Endothelial cell of umbilical vein (primary cell): Measurements from ENCODE around the gene DSG3. TPM values are rescaled to one million over a fixed set of nuclear protein-coding genes. Genes with fewer than 3 reads are reported as not detected.

Source experiments
- BruUV-seq: library from RNA; stranded (reverse); fragments of 400-500 nt; replicated peaks from 2 replicates; lab custom pipeline; 2021; lab: Mats Ljungman, UMichigan
- CTCF ChIA-PET: fragments of 300-600, 350-600 bp; sonication (Branson Sonifier 250); formaldehyde crosslinking; loops from one replicate; lab custom pipeline; 2021; ENCODE audit warnings: antibody characterized with exemption, inconsistent platforms; lab: Charles Lee
- POLR2A ChIA-PET: fragments of 300-600, 350-600 bp; sonication (Branson Sonifier 250); formaldehyde crosslinking; loops from one replicate; lab custom pipeline; 2021; ENCODE audit warnings: antibody characterized with exemption, inconsistent platforms; lab: Charles Lee
- DNase-seq: peaks from one replicate; pipeline ENCODE4 v3.0.0-alpha.2; 2011; ENCODE audit warnings: low read depth, low spot score
- FAIRE-seq: peaks from 2 replicates; lab custom pipeline; 2011; peaks lifted over from hg19 to GRCh38; lab: Jason Lieb, UNC
- H2AFZ ChIP-seq: 2 replicates; pipeline ENCODE4 v1.6.0; 2012; ENCODE audit warnings: low read depth, low read length, control low read depth, inconsistent platforms
- H3K27ac ChIP-seq: 2 replicates; pipeline ENCODE4 v1.5.1; 2011; ENCODE audit warnings: low read depth, mild to moderate bottlenecking, control low read depth, low read length, moderate library complexity; ENCODE audit not compliant: insufficient read depth
- H3K27me3 ChIP-seq, 2 experiments: 2 replicates each; pipeline versions ENCODE4 v1.6.0 to v1.6.1; 2011; ENCODE audit warnings: low read length in 2 of 2, mixed read lengths in 1 of 2; ENCODE audit not compliant: control insufficient read depth in 2 of 2, insufficient read depth in 2 of 2
- H3K36me3 ChIP-seq, 2 experiments: 2 replicates in 1 of 2; 3 replicates in 1 of 2; pipeline ENCODE4 v1.5.1; 2011; ENCODE audit warnings: low read length in 2 of 2, mild to moderate bottlenecking in 1 of 2, moderate library complexity in 1 of 2; ENCODE audit not compliant: control insufficient read depth in 2 of 2, insufficient read depth in 2 of 2; ENCODE audit errors: extremely low read depth in 1 of 2
- H3K4me1 ChIP-seq: 3 replicates; pipeline ENCODE4 v1.5.1; 2011; ENCODE audit warnings: mild to moderate bottlenecking, low read length; ENCODE audit not compliant: control insufficient read depth, insufficient read depth; ENCODE audit errors: extremely low read depth
- H3K4me2 ChIP-seq: 2 replicates; pipeline ENCODE4 v1.6.1; 2011; ENCODE audit warnings: low read length, control low read depth, mixed read lengths; ENCODE audit not compliant: insufficient read depth
- H3K4me3 ChIP-seq, 3 experiments: fragments of 200-600 bp in 1 of 3; sonication (generic), shearing (Covaris generic) in 1 of 3; replicated peaks in 1 of 3; 2 replicates each; pipeline ENCODE4 v1.5.1; 2011 to 2016; ENCODE audit warnings: control low read depth in 3 of 3, low read length in 3 of 3, mild to moderate bottlenecking in 2 of 3, inconsistent platforms in 1 of 3, low read depth in 1 of 3, moderate library complexity in 1 of 3; ENCODE audit not compliant: insufficient read depth in 1 of 3
- H3K79me2 ChIP-seq: 2 replicates; pipeline ENCODE4 v1.6.0; 2012; ENCODE audit warnings: low read length, inconsistent platforms; ENCODE audit not compliant: control insufficient read depth, insufficient read depth
- H3K9ac ChIP-seq: replicated peaks from 2 replicates; pipeline ENCODE3; 2011; ENCODE audit warnings: low read length, control low read depth; ENCODE audit not compliant: insufficient read depth; ENCODE audit errors: extremely low read depth
- H3K9me1 ChIP-seq: replicated peaks from 3 replicates; pipeline ENCODE4 v1.6.0; 2011; ENCODE audit warnings: mild to moderate bottlenecking, low read length; ENCODE audit not compliant: control insufficient read depth, insufficient read depth; ENCODE audit errors: extremely low read depth
- H3K9me3 ChIP-seq: replicated peaks from 2 replicates; pipeline ENCODE4 v1.5.1; 2012; ENCODE audit warnings: low read length, inconsistent platforms; ENCODE audit not compliant: control insufficient read depth, insufficient read depth
- H4K20me1 ChIP-seq: replicated peaks from 2 replicates; pipeline ENCODE3; 2011; ENCODE audit warnings: mild to moderate bottlenecking, low read length; ENCODE audit not compliant: control insufficient read depth, insufficient read depth; ENCODE audit errors: extremely low read depth
- CTCF ChIP-seq, 2 donors: IDR thresholded peaks; 1 replicate in 1 of 2; 2 replicates in 1 of 2; pipeline ENCODE4 v1.5.1; 2011; ENCODE audit warnings: low read length in 2 of 2, mild to moderate bottlenecking in 2 of 2, moderate library complexity in 2 of 2, control low read depth in 1 of 2, inconsistent platforms in 1 of 2, low read depth in 1 of 2; ENCODE audit not compliant: insufficient read depth in 1 of 2; ENCODE audit errors: extremely low read depth in 1 of 2
- EZH2 ChIP-seq: IDR thresholded peaks from 2 replicates; pipeline ENCODE4 v1.6.1; 2012; ENCODE audit warnings: borderline replicate concordance, low read depth, mild to moderate bottlenecking, moderate library complexity, low read length, inconsistent platforms; ENCODE audit not compliant: severe bottlenecking
- FOS ChIP-seq: IDR thresholded peaks from 2 replicates; pipeline ENCODE4 v1.6.1; 2011; ENCODE audit warnings: mild to moderate bottlenecking, low read length, moderate library complexity, borderline replicate concordance; ENCODE audit not compliant: insufficient read depth
- GATA2 ChIP-seq: IDR thresholded peaks from 2 replicates; pipeline ENCODE4 v1.7.0; 2011; ENCODE audit warnings: low read depth, mild to moderate bottlenecking, moderate library complexity, mixed read lengths, low read length; ENCODE audit not compliant: insufficient read length, insufficient read depth
- MYC ChIP-seq: IDR thresholded peaks from one replicate; pipeline ENCODE4 v1.6.1; 2011; ENCODE audit warnings: mild to moderate bottlenecking, low read depth, low read length
- POLR2AphosphoS5 ChIP-seq: IDR thresholded peaks from 2 replicates; pipeline ENCODE4 v1.6.1; 2012; ENCODE audit warnings: low read depth, mild to moderate bottlenecking, control low read depth, low read length, moderate library complexity; ENCODE audit not compliant: insufficient read depth
- dilution Hi-C: fragments of 300-500 bp; cut with MboI; formaldehyde crosslinking; loops from one replicate; pipeline ENCODE4 v1.15.0; 2019; ENCODE audit warnings: low sequenced_read_pairs; ENCODE audit not compliant: extremely low pct_ligation_motif_present
- intact Hi-C: fragments of 100-400 bp; cut with micrococcal nuclease; formaldehyde crosslinking; loops from one replicate; pipeline ENCODE4 v1.10.0; 2022
- polyA plus RNA-seq, 4 experiments: library from polyadenylated mRNA; depleted of rRNA in 3 of 4; stranded (reverse) in 3 of 4; unstranded in 1 of 4; fragments of >200 nt; gene quantifications; 2 replicates each; pipeline versions ENCODE4 v1.2.1 to v1.2.3, GENCODE V29; 2011 to 2012; ENCODE audit warnings: missing spikeins in 1 of 4
- total RNA-seq: library from RNA; stranded (reverse); gene quantifications from 2 replicates; pipeline ENCODE4 v1.2.3, GENCODE V29; 2021
- TF ChIP-seq, protein P1 (sequence below): IDR thresholded peaks from 2 replicates; pipeline ENCODE4 v1.6.1; 2011; ENCODE audit not compliant: insufficient read depth, insufficient read length

Gene DSG3
- total and polyA plus RNA-seq, 2 donors (not counting 3 experiments of a cell fraction or from before 2014, with no cell fraction given): 0.07 TPM; not detected in 1

DNA sequence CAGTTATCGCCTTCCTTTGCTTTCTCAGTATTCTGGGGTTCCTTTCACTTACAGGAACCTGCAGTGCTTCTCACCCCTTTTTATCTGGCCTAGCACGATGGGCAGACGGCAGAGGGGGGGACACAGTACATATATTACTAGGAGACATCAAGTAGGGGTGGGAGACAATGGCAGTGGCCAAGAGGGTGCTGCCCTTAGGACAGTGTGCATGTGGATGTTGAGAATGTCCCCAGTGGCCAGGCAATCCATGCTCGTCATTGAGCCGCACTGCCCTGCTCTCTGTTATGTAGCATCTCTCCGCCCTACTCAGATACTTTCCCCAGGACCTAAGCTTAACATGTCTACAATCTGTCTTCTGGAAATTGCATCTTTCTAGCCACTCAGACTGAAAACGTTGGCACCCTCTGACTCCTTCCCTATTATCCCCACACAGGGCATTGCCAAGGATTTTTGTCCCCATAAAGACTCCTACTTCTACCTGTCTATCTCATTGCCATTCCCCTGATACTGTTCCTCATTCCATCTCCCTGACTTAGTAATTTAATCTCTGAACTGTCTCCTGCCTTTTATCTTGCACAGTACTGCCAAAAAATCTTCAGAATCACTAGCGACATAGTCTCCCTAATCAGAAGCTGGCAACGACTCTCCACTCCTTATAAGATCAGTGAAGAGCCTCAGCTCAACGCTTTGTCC lies 57.1 kb downstream of the DSG3 start:
- dilution Hi-C loops: no loop called here
- TF ChIP-seq, protein P1, sequence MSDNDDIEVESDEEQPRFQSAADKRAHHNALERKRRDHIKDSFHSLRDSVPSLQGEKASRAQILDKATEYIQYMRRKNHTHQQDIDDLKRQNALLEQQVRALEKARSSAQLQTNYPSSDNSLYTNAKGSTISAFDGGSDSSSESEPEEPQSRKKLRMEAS: no peak
- TF ChIP-seq EZH2: no peak
- Histone ChIP-seq H3K36me3 (no peaks in the 10 kb centered on the region), H2AFZ (no peak overlapping the region), H3K27ac (no peak overlapping the region), H3K4me1 (no peaks in the 10 kb centered on the region), H4K20me1 (no peaks in the 10 kb centered on the region), H3K79me2 (no peaks in the 10 kb centered on the region), H3K9me1 (no peaks in the 10 kb centered on the region), H3K9ac (no peak overlapping the region), H3K4me3 (no peak overlapping the region), H3K4me2 (no peak overlapping the region), H3K27me3 (peaks cover 6% of the 10 kb centered on the region in 2 experiments), H3K9me3 (no peaks in the 10 kb centered on the region)
- POLR2A ChIA-PET: no interaction called here
- intact Hi-C loops: no loop called here
- DNase-seq (no peak), FAIRE-seq (no peak)
- CTCF ChIA-PET: no interaction called here
- no TSS peak for BruUV-seq

GRCh38 chr18:31505156-31505555 lies 57.6 kb downstream of the DSG3 start:
- no TSS peak for BruUV-seq
- CTCF ChIA-PET: no interaction called here
- POLR2A ChIA-PET: no interaction called here
- dilution Hi-C loops (no loop called here), intact Hi-C loops (no loop called here)
- H3K4me1 ChIP-seq: no peaks in the 10 kb centered on the region
- no peaks in the 10 kb centered on the region for H3K9me1 ChIP-seq
- no peaks in the 10 kb centered on the region for H4K20me1 ChIP-seq
- no peak overlapping the region for H3K4me3 ChIP-seq
- H3K9ac ChIP-seq: no peak overlapping the region
- H3K79me2 ChIP-seq: no peaks in the 10 kb centered on the region
- H2AFZ ChIP-seq: no peak overlapping the region
- FAIRE-seq: no peak
- H3K36me3 ChIP-seq: no peaks in the 10 kb centered on the region
- peaks cover under 1 to 5% of the 10 kb centered on the region in 2 experiments for H3K27me3 ChIP-seq
- H3K4me2 ChIP-seq: no peak overlapping the region
- H3K9me3 ChIP-seq: no peaks in the 10 kb centered on the region
- no peak for DNase-seq
- TF ChIP-seq MYC (no peak), FOS (no peak), GATA2 (no peak), CTCF (IDR thresholded peaks at IDR 0.05; ENCODE audit: extremely low read depth in 1 of 2, insufficient read depth in 1 of 2, low read depth in 1 of 2, low read length in 2 of 2) (no peak), POLR2AphosphoS5 (no peak), EZH2 (no peak)
- TF ChIP-seq, protein P1: no peak
- H3K27ac ChIP-seq: no peak overlapping the region
